Memory B cell (primary cell): ENCODE results near the gene ANGPTL7.
"Not testable (repeated sequence)": the region's sequence is repeated elsewhere in the genome, so short reads cannot be mapped to it uniquely, and the experiment has no call there.

Source experiments
- ATAC-seq: fragments of 150-1000 bp; cut with Tn5 transposase; 2 replicates; pipeline ENCODE4 v1.10.0; 2021; ENCODE audit warnings: low read depth, mild to moderate bottlenecking, moderate library complexity
- DNase-seq, 2 donors: peaks; one replicate each; pipeline ENCODE4 v3.0.0; 2022; ENCODE audit warnings: low spot score in 2 of 2
- H3K27ac Mint-ChIP-seq: one replicate; pipeline ENCODE4 v1.8.0; 2022; ENCODE audit warnings: mild to moderate bottlenecking, moderate library complexity, mixed read lengths
- H3K27me3 Mint-ChIP-seq: one replicate; pipeline ENCODE4 v1.8.0; 2022; ENCODE audit warnings: mixed read lengths
- H3K36me3 Mint-ChIP-seq: one replicate; pipeline ENCODE4 v1.8.0; 2022; ENCODE audit warnings: mild to moderate bottlenecking, mixed read lengths
- H3K4me1 Mint-ChIP-seq: one replicate; pipeline ENCODE4 v1.8.0; 2022; ENCODE audit warnings: mixed read lengths
- H3K4me3 Mint-ChIP-seq: one replicate; pipeline ENCODE4 v1.8.0; 2022; ENCODE audit warnings: mild to moderate bottlenecking, moderate library complexity, mixed read lengths
- H3K9me3 Mint-ChIP-seq: one replicate; pipeline ENCODE4 v1.8.0; 2022; ENCODE audit warnings: mixed read lengths

Gene ANGPTL7

GRCh38 chr1:11179125-11179524 is 10.0 kb upstream of the ANGPTL7 start:
- DNase-seq (no peak), ATAC-seq (no peak)
- Mint-ChIP-seq H3K4me3 (no peak overlapping the region), H3K9me3 (no peaks in the 10 kb centered on the region), H3K27ac (no peak overlapping the region), H3K27me3 (no peaks in the 10 kb centered on the region), H3K36me3 (peaks cover 18% of the 10 kb centered on the region), H3K4me1 (peaks cover 2% of the 10 kb centered on the region)

GRCh38 chr1:11179749-11180148 is 9.4 kb upstream of the ANGPTL7 start:
- ATAC-seq, H3K27me3 Mint-ChIP-seq, H3K4me1 Mint-ChIP-seq, DNase-seq, H3K9me3 Mint-ChIP-seq, H3K27ac Mint-ChIP-seq, H3K4me3 Mint-ChIP-seq: not testable (repeated sequence)
- peaks cover 16% of the 10 kb centered on the region for H3K36me3 Mint-ChIP-seq

GRCh38 chr1:11180342-11180744 is 8.8 kb upstream of the ANGPTL7 start:
- Mint-ChIP-seq H3K4me3 (no peak overlapping the region), H3K27ac (no peak overlapping the region), H3K9me3 (no peaks in the 10 kb centered on the region), H3K4me1 (no peaks in the 10 kb centered on the region), H3K27me3 (no peaks in the 10 kb centered on the region), H3K36me3 (peaks cover 19% of the 10 kb centered on the region)
- ATAC-seq (no peak), DNase-seq (no peak)

GRCh38 chr1:11182884-11183283 is 6.3 kb upstream of the ANGPTL7 start:
- H3K9me3 Mint-ChIP-seq, result no peaks in the 10 kb centered on the region
- no peaks in the 10 kb centered on the region for H3K4me1 Mint-ChIP-seq
- no peak overlapping the region for H3K4me3 Mint-ChIP-seq
- no peak for ATAC-seq
- no peak for DNase-seq
- no peaks in the 10 kb centered on the region for H3K27me3 Mint-ChIP-seq
- H3K27ac Mint-ChIP-seq, result no peak overlapping the region
- peaks cover 15% of the 10 kb centered on the region for H3K36me3 Mint-ChIP-seq

- Mint-ChIP-seq H3K4me1 (no peaks in the 10 kb centered on the region), H3K27ac (no peak overlapping the region), H3K4me3 (no peak overlapping the region), H3K27me3 (no peaks in the 10 kb centered on the region), H3K36me3 (peaks cover 16% of the 10 kb centered on the region), H3K9me3 (no peaks in the 10 kb centered on the region)
- no peak for DNase-seq
- no peak for ATAC-seq
These were observed 4.2 kb upstream of the ANGPTL7 start for GRCh38 chr1:11184973-11185372.

GRCh38 chr1:11187000-11187399 is 2.2 kb upstream of the ANGPTL7 start:
- no peak overlapping the region for H3K27ac Mint-ChIP-seq
- peaks cover 18% of the 10 kb centered on the region for H3K36me3 Mint-ChIP-seq
- H3K27me3 Mint-ChIP-seq, result no peaks in the 10 kb centered on the region
- H3K9me3 Mint-ChIP-seq, result no peaks in the 10 kb centered on the region
- no peak overlapping the region for H3K4me3 Mint-ChIP-seq
- ATAC-seq, result no peak
- DNase-seq, result no peak
- H3K4me1 Mint-ChIP-seq, result no peaks in the 10 kb centered on the region

GRCh38 chr1:11187494-11187893 is 1.7 kb upstream of the ANGPTL7 start:
- DNase-seq, result no peak
- ATAC-seq, result no peak
- H3K27me3 Mint-ChIP-seq, result no peaks in the 10 kb centered on the region
- H3K27ac Mint-ChIP-seq, result no peak overlapping the region
- H3K9me3 Mint-ChIP-seq, result no peaks in the 10 kb centered on the region
- H3K36me3 Mint-ChIP-seq, result peaks cover 21% of the 10 kb centered on the region
- no peak overlapping the region for H3K4me3 Mint-ChIP-seq
- H3K4me1 Mint-ChIP-seq, result no peaks in the 10 kb centered on the region

- Mint-ChIP-seq H3K27me3 (no peaks in the 10 kb centered on the region), H3K4me1 (no peaks in the 10 kb centered on the region), H3K9me3 (no peaks in the 10 kb centered on the region), H3K27ac (no peak overlapping the region), H3K36me3 (peaks cover 23% of the 10 kb centered on the region), H3K4me3 (no peak overlapping the region)
- ATAC-seq, result no peak
- DNase-seq, result no peak
These were observed 1.2 kb upstream of the ANGPTL7 start for GRCh38 chr1:11187931-11188330.

GRCh38 chr1:11188381-11188780 is 774 bp upstream of the ANGPTL7 start:
- Mint-ChIP-seq H3K4me1 (no peaks in the 10 kb centered on the region), H3K27me3 (no peaks in the 10 kb centered on the region), H3K36me3 (peaks cover 22% of the 10 kb centered on the region), H3K9me3 (no peaks in the 10 kb centered on the region), H3K27ac (no peak overlapping the region), H3K4me3 (no peak overlapping the region)
- ATAC-seq (no peak), DNase-seq (no peak)

GRCh38 chr1:11193376-11193775 is 4.2 kb downstream of the ANGPTL7 start:
- ATAC-seq (no peak), DNase-seq (no peak)
- Mint-ChIP-seq H3K27me3 (no peaks in the 10 kb centered on the region), H3K9me3 (no peaks in the 10 kb centered on the region), H3K4me1 (peaks cover 2% of the 10 kb centered on the region), H3K4me3 (no peak overlapping the region), H3K27ac (no peak overlapping the region), H3K36me3 (peaks cover 38% of the 10 kb centered on the region)

- no peak for DNase-seq
- no peak overlapping the region for H3K4me3 Mint-ChIP-seq
- ATAC-seq, result no peak
- H3K27me3 Mint-ChIP-seq, result no peaks in the 10 kb centered on the region
- no peak overlapping the region for H3K27ac Mint-ChIP-seq
- H3K9me3 Mint-ChIP-seq, result no peaks in the 10 kb centered on the region
- H3K4me1 Mint-ChIP-seq, result peaks cover 2% of the 10 kb centered on the region
- peaks cover 49% of the 10 kb centered on the region for H3K36me3 Mint-ChIP-seq
These were observed 5.4 kb downstream of the ANGPTL7 start for GRCh38 chr1:11194407-11195176.

GRCh38 chr1:11196945-11197344 is 7.8 kb downstream of the ANGPTL7 start:
- peaks cover 2% of the 10 kb centered on the region for H3K4me1 Mint-ChIP-seq
- H3K9me3 Mint-ChIP-seq, result no peaks in the 10 kb centered on the region
- no peak overlapping the region for H3K4me3 Mint-ChIP-seq
- no peak for DNase-seq
- H3K36me3 Mint-ChIP-seq, result peaks cover 44% of the 10 kb centered on the region
- no peaks in the 10 kb centered on the region for H3K27me3 Mint-ChIP-seq
- no peak for ATAC-seq
- H3K27ac Mint-ChIP-seq, result no peak overlapping the region

GRCh38 chr1:11197359-11197758 is 8.2 kb downstream of the ANGPTL7 start:
- Mint-ChIP-seq H3K4me3 (no peak overlapping the region), H3K9me3 (no peaks in the 10 kb centered on the region), H3K36me3 (peaks cover 41% of the 10 kb centered on the region), H3K27ac (no peak overlapping the region), H3K27me3 (no peaks in the 10 kb centered on the region), H3K4me1 (peaks cover 2% of the 10 kb centered on the region)
- DNase-seq (no peak), ATAC-seq (no peak)

GRCh38 chr1:11198257-11198656 is 9.1 kb downstream of the ANGPTL7 start:
- H3K27ac Mint-ChIP-seq, result no peak overlapping the region
- DNase-seq (no peak), ATAC-seq (no peak)
- no peak overlapping the region for H3K4me3 Mint-ChIP-seq
- H3K36me3 Mint-ChIP-seq, result peaks cover 39% of the 10 kb centered on the region
- H3K4me1 Mint-ChIP-seq, result peaks cover 2% of the 10 kb centered on the region
- no peaks in the 10 kb centered on the region for H3K9me3 Mint-ChIP-seq
- H3K27me3 Mint-ChIP-seq, result no peaks in the 10 kb centered on the region
